Heart left ventricle (tissue), 16 donors: ENCODE measurements around the gene MAG. TPM values are rescaled to one million over a fixed set of nuclear protein-coding genes. Genes with fewer than 3 reads are reported as not detected.

Experiments used
- ATAC-seq, 4 donors: fragments of 200-7000 bp; cut with Tn5 transposase; one replicate each; pipeline ENCODE4 v1.9.1; 2020 to 2022; ENCODE audit warnings: moderate library complexity in 4 of 4, mild to moderate bottlenecking in 3 of 4, moderate number of reproducible peaks in 1 of 4
- DNase-seq, 5 donors: peaks; one replicate each; pipeline ENCODE4 v3.0.0-alpha.2; 2020
- H3K27ac ChIP-seq, 12 donors: fragments of 200-600 bp; sonication (generic) in 4 of 12; one replicate each; pipeline versions ENCODE4 v1.5.0 to v1.8.0; 2016 to 2022; ENCODE audit warnings: mild to moderate bottlenecking in 2 of 12
- H3K27me3 ChIP-seq, 9 donors: fragments of 200-600 bp; sonication (generic) in 2 of 9; one replicate each; pipeline versions ENCODE4 v1.5.1 to v1.8.0; 2016 to 2022; ENCODE audit warnings: mild to moderate bottlenecking in 3 of 9
- H3K36me3 ChIP-seq, 9 donors: fragments of 200-600 bp; sonication (generic) in 2 of 9; one replicate each; pipeline versions ENCODE4 v1.5.0 to v1.8.0; 2018 to 2022; ENCODE audit warnings: mild to moderate bottlenecking in 2 of 9
- H3K4me1 ChIP-seq, 12 donors: fragments of 200-600 bp; sonication (generic) in 4 of 12; one replicate each; pipeline versions ENCODE4 v1.5.0 to v1.8.0; 2016 to 2022; ENCODE audit warnings: mild to moderate bottlenecking in 3 of 12
- H3K4me3 ChIP-seq, 12 donors: fragments of 200-600 bp; sonication (generic) in 4 of 12; one replicate each; pipeline versions ENCODE4 v1.5.0 to v1.8.0; 2017 to 2022; ENCODE audit warnings: mild to moderate bottlenecking in 9 of 12, moderate library complexity in 4 of 12
- H3K9me3 ChIP-seq, 12 donors: fragments of 200-600 bp; sonication (generic) in 4 of 12; one replicate each; pipeline versions ENCODE4 v1.5.0 to v1.8.0; 2016 to 2022; ENCODE audit warnings: mild to moderate bottlenecking in 1 of 12
- CTCF ChIP-seq, 12 donors: fragments of 200-600 bp; sonication (generic) in 4 of 12; IDR thresholded peaks; one replicate each; pipeline versions ENCODE4 v1.5.0 to v1.8.0; 2018 to 2022; ENCODE audit warnings: antibody characterized with exemption in 12 of 12, mild to moderate bottlenecking in 5 of 12
- POLR2A ChIP-seq, 2 donors: fragments of 450-650 bp; IDR thresholded peaks; one replicate each; pipeline ENCODE4 v1.6.1; 2017; ENCODE audit warnings: antibody characterized with exemption in 2 of 2, mild to moderate bottlenecking in 2 of 2, moderate library complexity in 2 of 2
- WGBS, 4 donors: extraction: QIAGEN DNeasy Blood & Tissue Kit in 2 of 4; methylation state at CpG; one replicate each; pipeline versions ENCODE4 v1.1.5 to v1.1.7; 2013 to 2018; 5-methylcytosine and 5-hydroxymethylcytosine counted together
- intact Hi-C, 10 donors: fragments of 100-400 bp; cut with DNase I; formaldehyde crosslinking; loops; one replicate each; pipeline versions ENCODE4 v1.11.1 to v1.14.2; 2022
- polyA plus RNA-seq, 2 donors: library from polyadenylated mRNA; stranded (reverse); fragments of 200-250 nt; gene quantifications; one replicate each; pipeline ENCODE4 v1.2.3, GENCODE V29; 2013
- total RNA-seq, 9 donors: library from RNA; depleted of rRNA in 2 of 9; stranded (reverse); fragments of >200 nt in 2 of 9; fragmentation: NEBNext Ultra II Directional in 3 of 9; extraction: Animal tissue kit (Norgen Biotek cat#: 25700) in 3 of 9; gene quantifications; one replicate each; pipeline versions ENCODE4 v1.1.0 to v1.2.4, GENCODE V29; 2016 to 2023
- donor health status: ischemic (EF 13 %, LVEDD 7.1; RV severe dilation, severe dysfunction).
- donor health status: healthy with polysubstance abuse.
- donor health status: DM: no; HTN: yes; CAD: no.
- donor health status: DM: no; HTN: no; CAD: no.
- donor health status: ischemic (EF 25% LVEDD 6.9; RV normal size, moderate dysfunction).
- donor health status: ischemic (EF 25% LVEDD 5.7; RV mildly dilated, moderate dysfunction).
- donor health status: healthy.
- donor health status: DM: yes; HTN: yes; CAD: no.
- donor health status: ischemic (EF 35%, LVEDD 5.7; RV mildly dilated, moderate dysfunction).
- donor health status: nonischemic (EF 11% LVEDD 7.7; RV severe dilation, severe dysfunction).
- donor health status: DM: yes; HTN: yes; CAD: no.
- donor health status: PGD.
- donor health status: ischemic (EF 29% LVEDD 5.4; RV normal size, mild dysfunction).
- donor health status: nonischemic (EF 23%, LVEDD 6.1; RV moderate dilation, normal function).

Gene MAG
- total and polyA plus RNA-seq, 11 donors: 0.30 to 0.72 TPM; not detected in 9

GRCh38 chr19:35294859-35295791 lies 3.2 kb downstream of the MAG start:
- peaks cover 0 to 47% (median 15%) of the 10 kb centered on the region in 9 donors for H3K27me3 ChIP-seq
- H3K36me3 ChIP-seq: no peaks in the 10 kb centered on the region
- H3K4me3 ChIP-seq: no peak overlapping the region
- intact Hi-C loops: no loop called here
- no peaks in the 10 kb centered on the region for H3K9me3 ChIP-seq
- TF ChIP-seq CTCF (IDR thresholded peaks at IDR 0.05): no peak
- no peak for TF ChIP-seq POLR2A (IDR thresholded peaks at IDR 0.05)
- DNase-seq (no peak), ATAC-seq (no peak)
- no peak overlapping the region for H3K27ac ChIP-seq
- peaks cover 0 to 4% (median 0%) of the 10 kb centered on the region in 12 donors for H3K4me1 ChIP-seq
- 43 to 63% (median 62%) methylated on average over 12 to 25 of the region's 25 CpGs for WGBS, 4 donors

- intact Hi-C loops: no loop called here
- no peaks in the 10 kb centered on the region for H3K36me3 ChIP-seq
- peaks cover 0 to 54% (median 21%) of the 10 kb centered on the region in 9 donors for H3K27me3 ChIP-seq
- no peak for DNase-seq
- 39 to 46% (median 44%) methylated on average over 17 to 24 of the region's 24 CpGs for WGBS, 4 donors
- H3K4me3 ChIP-seq: no peak overlapping the region
- H3K9me3 ChIP-seq: no peaks in the 10 kb centered on the region
- no peak overlapping the region for H3K27ac ChIP-seq
- ATAC-seq: no peak
- H3K4me1 ChIP-seq: peaks cover 0 to 5% (median 0%) of the 10 kb centered on the region in 12 donors
- TF ChIP-seq CTCF (IDR thresholded peaks at IDR 0.05): no peak
- TF ChIP-seq POLR2A (IDR thresholded peaks at IDR 0.05): no peak
Observed at GRCh38 chr19:35295792-35296462, 4.0 kb downstream of the MAG start.

DNA sequence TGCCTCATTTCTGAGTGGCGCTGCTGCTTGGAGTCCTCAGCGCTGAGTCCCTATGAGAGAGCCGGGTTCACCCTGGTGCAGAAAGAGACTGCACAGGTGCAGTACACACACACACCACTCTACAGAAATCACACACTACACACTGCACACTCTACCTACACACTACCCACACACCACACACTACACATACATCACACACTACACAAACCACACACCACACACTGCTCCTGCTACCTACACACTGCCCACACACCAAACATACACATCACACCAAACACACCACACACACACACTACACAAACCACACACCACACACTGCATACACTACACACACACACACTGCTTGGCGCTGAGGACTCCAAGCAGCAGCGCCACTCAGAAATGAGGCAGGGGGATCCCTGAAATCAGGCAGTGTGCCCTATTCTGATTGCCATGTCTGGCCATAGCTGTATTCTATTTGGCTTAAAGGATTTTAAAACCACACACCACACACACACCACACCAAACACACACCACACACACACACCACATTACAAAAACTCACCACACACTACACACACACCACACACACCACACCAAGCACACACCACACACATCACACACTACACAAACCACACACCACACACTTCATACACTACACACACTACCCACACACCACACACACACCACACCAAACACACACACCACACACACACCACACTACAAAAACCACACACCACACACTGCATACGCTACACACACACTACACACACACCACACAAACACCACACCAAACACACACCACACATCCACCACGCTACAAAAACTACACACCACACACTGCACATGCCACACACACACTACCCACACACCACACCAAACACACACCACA lies 4.9 kb downstream of the MAG start:
- WGBS, 4 donors: 86 to 97% (median 95%) methylated on average over 7 of the region's 7 CpGs
- H3K4me1 ChIP-seq: peaks cover 0 to 5% (median 0%) of the 10 kb centered on the region in 12 donors
- no peak for DNase-seq

More for the DNA sequence above, 4.9 kb downstream of the MAG start:
- ATAC-seq: no peak
- Histone ChIP-seq H3K36me3 (no peaks in the 10 kb centered on the region), H3K4me3 (no peak overlapping the region), H3K27ac (no peak overlapping the region), H3K27me3 (peaks cover 0 to 59% (median 21%) of the 10 kb centered on the region in 9 donors), H3K9me3 (no peaks in the 10 kb centered on the region)
- intact Hi-C loops: no loop called here
- TF ChIP-seq POLR2A (IDR thresholded peaks at IDR 0.05) (no peak), CTCF (IDR thresholded peaks at IDR 0.05) (no peak)
